Neural crest cell (in vitro differentiated cells): ENCODE measurements around the gene GMPS. TPM values are rescaled to one million over a fixed set of nuclear protein-coding genes. Genes with fewer than 3 reads are reported as not detected.
"Not testable (repeated sequence)": the region's sequence is repeated elsewhere in the genome, so short reads cannot be mapped to it uniquely, and the experiment has no call there.

Source experiments
- DNase-seq: peaks from one replicate; pipeline ENCODE4 v3.0.0; 2021; ENCODE audit warnings: low read depth, mixed read lengths, low spot score
- H3K27ac Mint-ChIP-seq: one replicate; pipeline ENCODE4 v1.8.0; 2021; ENCODE audit warnings: mild to moderate bottlenecking, mixed read lengths; ENCODE audit not compliant: unreplicated experiment
- H3K27me3 Mint-ChIP-seq: 2 replicates; pipeline ENCODE4 v1.8.0; 2021; ENCODE audit warnings: low read depth, mild to moderate bottlenecking, mixed read lengths
- H3K36me3 Mint-ChIP-seq: 2 replicates; pipeline ENCODE4 v1.8.0; 2021; ENCODE audit warnings: low read depth, mild to moderate bottlenecking, mixed read lengths
- H3K4me1 Mint-ChIP-seq: 2 replicates; pipeline ENCODE4 v1.8.0; 2021; ENCODE audit warnings: mixed read lengths
- H3K4me3 Mint-ChIP-seq: one replicate; pipeline ENCODE4 v1.8.0; 2021; ENCODE audit warnings: mild to moderate bottlenecking, mixed read lengths
- H3K9me3 Mint-ChIP-seq: 2 replicates; pipeline ENCODE4 v1.8.0; 2021; ENCODE audit warnings: mixed read lengths
- total RNA-seq: library from RNA; stranded (reverse); gene quantifications from 2 replicates; pipeline ENCODE4 v1.2.1, GENCODE V29; 2021
- TF ChIP-seq, protein P1 (sequence below): fragments of 200-600 bp; sonication (generic); conservative IDR thresholded peaks from 2 replicates; pipeline ENCODE4 v1.5.0; 2021; ENCODE audit warnings: antibody characterized with exemption, mild to moderate bottlenecking

GMPS gene
- total RNA-seq, 1 donor from 2014 or later, result 129 TPM

DNA sequence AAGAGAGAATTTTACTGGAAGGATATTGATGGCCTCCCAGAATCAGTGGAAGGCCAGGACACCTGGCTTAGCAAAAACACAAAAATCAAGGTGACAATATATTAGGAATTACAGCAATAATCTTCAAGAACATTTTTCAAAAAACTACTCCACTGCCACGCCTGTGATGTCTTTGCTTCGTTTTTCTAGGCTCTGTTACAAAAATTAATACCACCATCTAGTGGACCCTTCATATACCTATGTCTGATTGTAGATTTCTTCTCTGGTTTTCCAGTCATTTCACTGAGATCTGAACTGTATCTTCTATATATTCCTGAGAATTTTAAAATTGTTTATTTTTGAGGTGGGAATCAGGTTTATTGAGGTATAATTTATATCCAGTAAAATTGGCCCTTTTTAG is 10.6 kb upstream of the GMPS start:
- H3K36me3 Mint-ChIP-seq, result peaks cover 3% of the 10 kb centered on the region
- TF ChIP-seq, protein P1, sequence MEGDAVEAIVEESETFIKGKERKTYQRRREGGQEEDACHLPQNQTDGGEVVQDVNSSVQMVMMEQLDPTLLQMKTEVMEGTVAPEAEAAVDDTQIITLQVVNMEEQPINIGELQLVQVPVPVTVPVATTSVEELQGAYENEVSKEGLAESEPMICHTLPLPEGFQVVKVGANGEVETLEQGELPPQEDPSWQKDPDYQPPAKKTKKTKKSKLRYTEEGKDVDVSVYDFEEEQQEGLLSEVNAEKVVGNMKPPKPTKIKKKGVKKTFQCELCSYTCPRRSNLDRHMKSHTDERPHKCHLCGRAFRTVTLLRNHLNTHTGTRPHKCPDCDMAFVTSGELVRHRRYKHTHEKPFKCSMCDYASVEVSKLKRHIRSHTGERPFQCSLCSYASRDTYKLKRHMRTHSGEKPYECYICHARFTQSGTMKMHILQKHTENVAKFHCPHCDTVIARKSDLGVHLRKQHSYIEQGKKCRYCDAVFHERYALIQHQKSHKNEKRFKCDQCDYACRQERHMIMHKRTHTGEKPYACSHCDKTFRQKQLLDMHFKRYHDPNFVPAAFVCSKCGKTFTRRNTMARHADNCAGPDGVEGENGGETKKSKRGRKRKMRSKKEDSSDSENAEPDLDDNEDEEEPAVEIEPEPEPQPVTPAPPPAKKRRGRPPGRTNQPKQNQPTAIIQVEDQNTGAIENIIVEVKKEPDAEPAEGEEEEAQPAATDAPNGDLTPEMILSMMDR, result peak; percentile 40
- H3K27me3 Mint-ChIP-seq, result peaks cover 6% of the 10 kb centered on the region
- H3K4me1 Mint-ChIP-seq, result peaks cover 1% of the 10 kb centered on the region
- no peak overlapping the region for H3K27ac Mint-ChIP-seq
- peaks cover 4% of the 10 kb centered on the region for H3K9me3 Mint-ChIP-seq
- H3K4me3 Mint-ChIP-seq, result no peak overlapping the region
- DNase-seq, result no peak

DNA sequence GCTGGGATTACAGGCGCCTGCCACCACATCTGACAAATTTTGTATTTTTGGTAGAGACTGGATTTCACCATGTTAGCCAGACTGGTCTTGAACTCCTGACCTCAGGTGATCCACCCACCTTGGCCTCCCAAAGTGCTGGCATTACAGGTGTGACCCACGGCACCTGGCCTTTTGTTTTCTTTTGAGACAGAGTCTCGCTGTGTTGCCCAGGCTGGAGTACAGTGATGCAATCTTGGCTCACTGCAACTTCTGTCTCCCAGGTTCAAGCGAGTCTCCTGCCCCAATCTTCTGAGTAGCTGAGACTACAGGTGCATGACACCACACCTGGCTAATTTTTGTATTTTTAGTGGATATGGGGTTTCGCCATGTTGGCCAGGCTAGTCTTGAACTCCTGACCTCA is 10.0 kb upstream of the GMPS start:
- not testable (repeated sequence) for H3K27me3 Mint-ChIP-seq, DNase-seq, H3K36me3 Mint-ChIP-seq, H3K27ac Mint-ChIP-seq, H3K9me3 Mint-ChIP-seq, H3K4me3 Mint-ChIP-seq, H3K4me1 Mint-ChIP-seq

DNA sequence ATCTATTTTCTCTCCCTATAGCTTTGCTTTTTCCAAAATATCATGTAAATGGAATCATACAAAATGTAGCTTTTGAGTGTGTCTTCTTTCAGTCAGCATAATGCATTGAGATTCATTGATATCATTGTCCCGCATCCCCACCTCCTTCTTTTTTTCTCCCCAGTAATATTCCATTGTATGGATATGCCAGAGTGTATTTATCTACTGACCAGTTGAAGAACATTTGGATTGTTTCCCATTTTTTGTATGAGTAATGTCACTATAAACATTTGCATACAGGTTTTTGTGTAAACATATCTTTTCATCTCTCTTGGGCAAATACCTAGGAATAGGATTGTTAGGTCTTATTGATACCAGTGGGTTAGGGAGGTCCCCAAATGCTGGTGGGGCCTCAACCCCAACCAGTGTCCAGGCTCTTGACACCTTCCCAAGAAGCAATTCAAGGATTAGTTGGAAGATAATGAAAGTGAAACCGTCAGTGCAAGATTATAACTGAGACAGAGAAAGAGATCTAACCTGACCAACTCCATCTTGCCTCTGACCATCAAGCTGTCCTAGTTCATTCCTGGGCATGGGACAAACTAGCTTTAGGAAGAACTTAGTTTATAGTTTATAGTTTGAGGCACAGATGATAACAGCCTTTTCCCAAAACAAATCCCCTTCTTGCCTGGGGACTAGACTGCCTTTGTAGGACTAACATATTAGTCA is 8.8 kb upstream of the GMPS start:
- Mint-ChIP-seq H3K4me3 (no peak overlapping the region), H3K27ac (no peak overlapping the region), H3K36me3 (peaks cover 3% of the 10 kb centered on the region), H3K4me1 (no peaks in the 10 kb centered on the region), H3K27me3 (peaks cover 6% of the 10 kb centered on the region), H3K9me3 (peaks cover 4% of the 10 kb centered on the region)
- TF ChIP-seq, protein P1, result no peak
- no peak for DNase-seq

DNA sequence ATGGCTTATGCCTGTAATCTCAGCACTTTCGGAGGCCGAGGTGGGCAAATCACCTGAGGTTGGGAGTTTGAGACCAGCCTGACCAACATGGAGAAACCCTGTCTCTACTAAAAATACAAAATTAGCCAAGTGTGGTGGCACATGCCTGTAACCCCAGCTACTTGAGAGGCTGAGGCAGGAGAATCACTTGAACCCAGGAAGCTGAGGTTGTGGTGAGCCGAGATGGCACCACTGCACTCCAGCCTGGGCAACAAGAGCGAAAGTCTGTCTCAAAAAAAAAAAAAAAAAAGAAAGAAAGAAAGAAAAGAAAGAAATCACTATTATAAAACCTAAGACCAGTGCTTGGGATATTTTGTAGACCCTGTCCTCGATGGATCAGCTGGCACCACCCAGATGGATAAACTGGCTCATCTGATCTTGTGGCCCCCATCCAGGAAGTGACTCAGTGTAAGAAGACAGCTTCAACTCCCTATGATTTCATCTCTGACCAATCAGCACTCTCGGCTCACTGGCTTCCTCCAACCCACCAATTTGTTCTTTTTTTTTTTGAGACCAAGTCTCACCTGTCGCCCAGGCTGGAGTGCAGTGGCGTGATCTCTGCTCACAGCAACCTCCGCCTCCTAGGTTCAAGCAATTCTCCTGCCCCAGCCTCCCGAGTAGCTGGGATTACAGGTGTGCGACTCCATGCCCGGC is 8.0 kb upstream of the GMPS start:
- not testable (repeated sequence) for H3K4me3 Mint-ChIP-seq, H3K27me3 Mint-ChIP-seq, H3K36me3 Mint-ChIP-seq, H3K27ac Mint-ChIP-seq, H3K4me1 Mint-ChIP-seq, DNase-seq, H3K9me3 Mint-ChIP-seq

DNA sequence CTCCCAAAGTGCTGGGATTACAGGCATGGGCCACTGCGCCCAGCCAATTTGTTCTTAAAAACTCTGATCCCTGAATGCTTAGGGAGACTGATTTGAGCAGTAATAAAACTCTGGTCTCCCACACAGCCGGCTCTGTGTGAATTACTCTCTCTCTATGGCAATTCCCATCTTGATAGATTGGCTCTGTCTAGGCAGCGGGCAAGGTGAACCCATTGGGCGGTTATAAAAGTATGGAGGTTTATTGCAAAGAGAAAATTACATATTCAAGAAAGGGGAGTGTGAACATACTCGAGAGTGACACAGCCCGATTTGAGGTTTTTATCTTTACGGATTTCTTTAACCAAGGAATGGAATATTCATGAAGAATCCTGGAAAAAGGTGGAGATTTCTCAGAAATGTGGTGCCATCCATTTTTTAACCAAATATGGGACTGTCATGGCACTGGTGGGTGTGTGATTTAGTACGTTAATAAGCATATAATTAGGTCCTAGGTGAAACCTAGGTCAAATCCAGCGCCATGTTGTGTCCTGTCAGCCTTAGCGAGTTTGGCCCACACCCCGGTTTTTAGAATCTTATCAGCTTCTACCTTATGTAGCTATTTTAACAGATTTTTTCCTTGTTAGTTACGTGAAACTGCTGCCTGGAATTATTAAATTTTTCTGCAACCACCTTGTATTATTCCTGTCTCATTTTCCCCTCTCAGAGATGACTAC is 7.2 kb upstream of the GMPS start:
- no peak for DNase-seq
- Mint-ChIP-seq H3K27me3 (peaks cover 2% of the 10 kb centered on the region), H3K9me3 (peaks cover 4% of the 10 kb centered on the region), H3K27ac (no peak overlapping the region), H3K4me1 (no peaks in the 10 kb centered on the region), H3K36me3 (peaks cover 3% of the 10 kb centered on the region), H3K4me3 (no peak overlapping the region)
- TF ChIP-seq, protein P1, result no peak

DNA sequence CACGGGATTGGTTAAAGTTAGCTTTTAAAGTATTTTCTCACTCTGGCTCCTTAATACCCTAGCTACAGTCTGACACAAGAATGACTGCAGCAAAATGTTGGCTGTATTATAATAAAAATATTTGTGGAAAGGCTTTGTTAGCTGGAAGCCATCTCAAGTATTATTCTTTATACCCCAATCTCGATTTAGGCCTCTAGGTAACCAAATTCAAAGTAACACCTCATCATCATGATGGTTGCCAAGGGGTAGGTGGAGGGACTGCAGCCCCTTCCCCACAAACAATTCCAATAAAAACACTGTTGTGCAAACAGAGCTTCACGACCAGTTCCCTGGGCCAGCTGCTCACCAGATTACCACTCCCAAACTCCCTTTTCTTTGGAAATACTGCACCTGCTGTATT is 759 bp upstream of the GMPS start:
- TF ChIP-seq, protein P1, result no peak
- no peaks in the 10 kb centered on the region for H3K27me3 Mint-ChIP-seq
- H3K4me1 Mint-ChIP-seq, result peaks cover 23% of the 10 kb centered on the region
- peak overlapping the region; percentile 96 for H3K4me3 Mint-ChIP-seq
- no peaks in the 10 kb centered on the region for H3K36me3 Mint-ChIP-seq
- no peaks in the 10 kb centered on the region for H3K9me3 Mint-ChIP-seq
- no peak for DNase-seq
- H3K27ac Mint-ChIP-seq, result peak overlapping the region; percentile 94
